ENCODE results near the gene AAR2. TPM values are rescaled to one million over a fixed set of nuclear protein-coding genes. Genes with fewer than 3 reads are reported as not detected.

AAR2 gene
- total and polyA plus RNA-seq, 4 donors = 14.1 to 17.9 (median 17.4) TPM

GRCh38 chr20:36297656-36298055, 61.4 kb downstream of the AAR2 start:
- WGBS = 38% methylated on average over 5 of the region's 5 CpGs
- Histone ChIP-seq H3K9me3 (ENCODE audit: control insufficient read depth in 4 of 4, low read length in 3 of 4) (no peaks in the 10 kb centered on the region), H3K27ac (ENCODE audit: low read depth in 1 of 2, low read length in 2 of 2) (no peak overlapping the region), H3K4me3 (ENCODE audit: low read depth in 1 of 3, low read length in 3 of 3) (no peak overlapping the region), H3K4me1 (ENCODE audit: control insufficient read depth in 4 of 4, insufficient read depth in 4 of 4, low read length in 3 of 4) (no peaks in the 10 kb centered on the region), H3K36me3 (ENCODE audit: control insufficient read depth in 4 of 4, insufficient read depth in 3 of 4, low read depth in 1 of 4, low read length in 3 of 4) (no peaks in the 10 kb centered on the region), H3K27me3 (ENCODE audit: control insufficient read depth in 4 of 4, insufficient read depth in 4 of 4, low read length in 3 of 4) (peaks cover 0 to 11% (median 0%) of the 10 kb centered on the region in 4 donors), H3K9ac (ENCODE audit: low read depth in 1 of 2, low read length in 2 of 2) (no peak overlapping the region)
- no peak for DNase-seq (ENCODE audit: low spot score)
- no peak for TF ChIP-seq GABPA (IDR thresholded peaks at IDR 0.05 in 1 of 2, conservative IDR thresholded peaks at IDR 0.05 in 1 of 2)
- TF ChIP-seq FOXA2 (IDR thresholded peaks at IDR 0.05) = no peak
- TF ChIP-seq REST (IDR thresholded peaks at IDR 0.05) = no peak
- no peak for TF ChIP-seq FOXA1 (IDR thresholded peaks at IDR 0.05)
- no peak for TF ChIP-seq SP1 (IDR thresholded peaks at IDR 0.05)
- TF ChIP-seq ATF3 (IDR thresholded peaks at IDR 0.05) = no peak
- TF ChIP-seq HNF4A (conservative IDR thresholded peaks at IDR 0.05) = no peak
- no peak for TF ChIP-seq RXRA (IDR thresholded peaks at IDR 0.05)
- TF ChIP-seq NR2F2 (IDR thresholded peaks at IDR 0.05) = no peak
- no peak for TF ChIP-seq RAD21 (IDR thresholded peaks at IDR 0.05)
- no peak for TF ChIP-seq TAF1 (conservative IDR thresholded peaks at IDR 0.05)
- TF ChIP-seq YY1 (IDR thresholded peaks at IDR 0.05) = no peak
- no peak for TF ChIP-seq HNF4G (IDR thresholded peaks at IDR 0.05)
- TF ChIP-seq JUND (IDR thresholded peaks at IDR 0.05) = no peak
- TF ChIP-seq ZBTB33 (IDR thresholded peaks at IDR 0.05) = no peak
- no peak for TF ChIP-seq CTCF (IDR thresholded peaks at IDR 0.05; ENCODE audit: low read depth, low read length, missing input control)

GRCh38 chr20:36298061-36298460, 61.8 kb downstream of the AAR2 start:
- DNase-seq (ENCODE audit: low spot score) = no peak
- H3K27me3 ChIP-seq (ENCODE audit: control insufficient read depth in 4 of 4, insufficient read depth in 4 of 4, low read length in 3 of 4) = peaks cover 0 to 13% (median 0%) of the 10 kb centered on the region in 4 donors
- 53% methylated on average over 3 of the region's 3 CpGs for WGBS
- no peak overlapping the region for H3K4me3 ChIP-seq (ENCODE audit: low read depth in 1 of 3, low read length in 3 of 3)
- TF ChIP-seq CTCF (IDR thresholded peaks at IDR 0.05; ENCODE audit: low read depth, low read length, missing input control) (no peak), ZBTB33 (IDR thresholded peaks at IDR 0.05) (no peak), FOXA2 (IDR thresholded peaks at IDR 0.05) (no peak), FOXA1 (IDR thresholded peaks at IDR 0.05) (no peak), REST (IDR thresholded peaks at IDR 0.05) (no peak), JUND (IDR thresholded peaks at IDR 0.05) (no peak), EGR1 (IDR thresholded peaks at IDR 0.05; ENCODE audit: low read depth in 2 of 2) (no peak)
- H3K4me1 ChIP-seq (ENCODE audit: control insufficient read depth in 4 of 4, insufficient read depth in 4 of 4, low read length in 3 of 4) = no peaks in the 10 kb centered on the region
- H3K27ac ChIP-seq (ENCODE audit: low read depth in 1 of 2, low read length in 2 of 2) = no peak overlapping the region
- H3K9me3 ChIP-seq (ENCODE audit: control insufficient read depth in 4 of 4, low read length in 3 of 4) = no peaks in the 10 kb centered on the region
- no peak overlapping the region for H3K9ac ChIP-seq (ENCODE audit: low read depth in 1 of 2, low read length in 2 of 2)
- H3K36me3 ChIP-seq (ENCODE audit: control insufficient read depth in 4 of 4, insufficient read depth in 3 of 4, low read depth in 1 of 4, low read length in 3 of 4) = no peaks in the 10 kb centered on the region
